ENCODE measurements around the gene UAP1L1. TPM values are rescaled to one million over a fixed set of nuclear protein-coding genes. Genes with fewer than 3 reads are reported as not detected.

Gene UAP1L1
- total RNA-seq, 2 donors from 2014 or later = 19.9 to 22.0 TPM

- no peak for DNase-seq (ENCODE audit: low spot score)
- no peaks in the 10 kb centered on the region for H3K9me3 Mint-ChIP-seq
These were observed 8.5 kb upstream of the UAP1L1 start for GRCh38 chr9:137068539-137069507.

GRCh38 chr9:137069508-137070091, 7.7 kb upstream of the UAP1L1 start:
- Mint-ChIP-seq H3K36me3 (no peaks in the 10 kb centered on the region), H3K4me3 (peak overlapping the region; percentile 48), H3K9me3 (no peaks in the 10 kb centered on the region), H3K27ac (no peak overlapping the region), H3K27me3 (no peaks in the 10 kb centered on the region), H3K4me1 (ENCODE audit: low read depth in 2 of 2) (peaks cover 18 to 19% of the 10 kb centered on the region in 2 donors)
- DNase-seq (ENCODE audit: low spot score) (no peak), ATAC-seq (peak in 1 of 2 donors; percentile 5)

More at GRCh38 chr9:137068539-137069507, 8.5 kb upstream of the UAP1L1 start:
- ATAC-seq = no peak
- no peaks in the 10 kb centered on the region for H3K36me3 Mint-ChIP-seq
- peak overlapping the region; percentile 68 for H3K4me3 Mint-ChIP-seq
- H3K27me3 Mint-ChIP-seq = no peaks in the 10 kb centered on the region
- peaks cover 21 to 23% of the 10 kb centered on the region in 2 donors for H3K4me1 Mint-ChIP-seq (ENCODE audit: low read depth in 2 of 2)
- H3K27ac Mint-ChIP-seq = no peak overlapping the region

- Mint-ChIP-seq H3K9me3 (no peaks in the 10 kb centered on the region), H3K4me1 (ENCODE audit: low read depth in 2 of 2) (peaks cover 18 to 19% of the 10 kb centered on the region in 2 donors), H3K27me3 (no peaks in the 10 kb centered on the region), H3K4me3 (peak within 1 kb of the TSS; percentile 88), H3K27ac (peak within 1 kb of the TSS; percentile 89 to 90), H3K36me3 (no peaks in the 10 kb centered on the region)
- ATAC-seq (peak; percentile 93 to 96), DNase-seq (ENCODE audit: low spot score) (peak; percentile 92)
These were observed 7.0 kb upstream of the UAP1L1 start, which contains the start of gene SAPCD2 for GRCh38 chr9:137070201-137070905. TSS of gene SAPCD2 (minus strand) at chr9:137070557. CDS start at chr9:137070460, 97 bp downstream.

GRCh38 chr9:137070906-137071275, 6.4 kb upstream of the UAP1L1 start:
- peaks cover 18 to 19% of the 10 kb centered on the region in 2 donors for H3K4me1 Mint-ChIP-seq (ENCODE audit: low read depth in 2 of 2)
- ATAC-seq (no peak), DNase-seq (ENCODE audit: low spot score) (no peak)
- peak overlapping the region; percentile 89 to 90 for H3K27ac Mint-ChIP-seq
- peak overlapping the region; percentile 88 for H3K4me3 Mint-ChIP-seq
- H3K27me3 Mint-ChIP-seq = no peaks in the 10 kb centered on the region
- H3K9me3 Mint-ChIP-seq = no peaks in the 10 kb centered on the region
- no peaks in the 10 kb centered on the region for H3K36me3 Mint-ChIP-seq

DNA sequence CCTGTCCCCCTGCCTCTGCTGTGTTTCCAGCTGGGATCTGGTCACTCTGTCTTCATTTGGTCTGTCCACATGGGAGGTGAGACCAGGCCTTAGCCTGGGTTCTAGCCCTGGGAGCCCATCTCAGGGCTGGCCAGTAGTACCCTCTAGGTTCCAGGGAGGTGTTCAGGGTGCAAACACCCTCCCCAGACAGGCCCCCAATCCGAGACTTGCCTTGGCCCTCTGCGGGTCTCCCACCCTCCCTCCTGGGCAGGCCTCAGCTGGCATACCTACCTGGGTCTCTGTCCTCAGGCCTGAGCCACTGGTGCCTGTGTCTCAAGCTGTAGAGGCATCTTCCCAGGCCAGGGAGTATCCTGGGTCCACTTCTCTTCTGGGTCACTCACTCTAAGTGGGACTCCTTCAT, 6.0 kb upstream of the UAP1L1 start:
- no peaks in the 10 kb centered on the region for H3K9me3 Mint-ChIP-seq
- H3K4me1 Mint-ChIP-seq (ENCODE audit: low read depth in 2 of 2) = peaks cover 18 to 19% of the 10 kb centered on the region in 2 donors
- H3K36me3 Mint-ChIP-seq = no peaks in the 10 kb centered on the region
- no peaks in the 10 kb centered on the region for H3K27me3 Mint-ChIP-seq
- DNase-seq (ENCODE audit: low spot score) (no peak), ATAC-seq (no peak)
- peak overlapping the region; percentile 88 for H3K4me3 Mint-ChIP-seq
- H3K27ac Mint-ChIP-seq = peak overlapping the region; percentile 89 to 90

DNA sequence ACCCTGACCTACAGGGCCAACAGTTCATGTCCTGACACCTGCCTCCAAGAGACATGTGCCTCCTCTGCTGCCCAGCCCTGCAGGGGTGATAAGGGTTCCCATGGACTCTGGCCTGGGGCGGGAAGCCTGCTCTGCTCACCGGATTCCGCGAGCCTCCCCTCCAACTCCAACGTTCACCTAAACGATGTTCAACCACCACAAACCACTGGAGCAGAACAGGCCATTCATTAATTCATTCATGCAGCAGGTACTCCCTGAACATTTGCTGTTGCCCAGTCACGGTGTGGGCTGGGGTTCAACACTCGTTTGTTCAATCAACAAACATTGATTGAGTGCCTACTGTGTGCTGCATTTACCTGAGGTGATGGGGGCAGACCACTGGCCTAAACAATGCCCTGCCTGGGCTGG, 3.3 kb upstream of the UAP1L1 start:
- Mint-ChIP-seq H3K9me3 (no peaks in the 10 kb centered on the region), H3K4me1 (ENCODE audit: low read depth in 2 of 2) (peaks cover 13% of the 10 kb centered on the region in 2 donors), H3K27me3 (no peaks in the 10 kb centered on the region), H3K4me3 (no peak overlapping the region), H3K36me3 (no peaks in the 10 kb centered on the region), H3K27ac (peak overlapping the region; percentile 39 to 58)
- DNase-seq (ENCODE audit: low spot score) (no peak), ATAC-seq (no peak)

GRCh38 chr9:137074657-137075274, 2.6 kb upstream of the UAP1L1 start:
- Mint-ChIP-seq H3K27me3 (no peaks in the 10 kb centered on the region), H3K4me1 (ENCODE audit: low read depth in 2 of 2) (peaks cover 13 to 14% of the 10 kb centered on the region in 2 donors), H3K36me3 (no peaks in the 10 kb centered on the region), H3K9me3 (no peaks in the 10 kb centered on the region), H3K4me3 (no peak overlapping the region), H3K27ac (no peak overlapping the region)
- ATAC-seq = no peak
- DNase-seq (ENCODE audit: low spot score) = no peak

- Mint-ChIP-seq H3K36me3 (no peaks in the 10 kb centered on the region), H3K9me3 (no peaks in the 10 kb centered on the region), H3K4me1 (ENCODE audit: low read depth in 2 of 2) (peaks cover 13 to 16% of the 10 kb centered on the region in 2 donors), H3K27ac (no peak overlapping the region), H3K27me3 (no peaks in the 10 kb centered on the region), H3K4me3 (no peak overlapping the region)
- ATAC-seq (no peak), DNase-seq (ENCODE audit: low spot score) (no peak)
These were observed 2.0 kb upstream of the UAP1L1 start for GRCh38 chr9:137075275-137075775.

GRCh38 chr9:137076636-137077009, 694 bp upstream of the UAP1L1 start:
- Mint-ChIP-seq H3K4me3 (peak overlapping the region; percentile 36), H3K4me1 (ENCODE audit: low read depth in 2 of 2) (peaks cover 5 to 8% of the 10 kb centered on the region in 2 donors), H3K27ac (no peak overlapping the region), H3K36me3 (no peaks in the 10 kb centered on the region), H3K9me3 (no peaks in the 10 kb centered on the region), H3K27me3 (no peaks in the 10 kb centered on the region)
- ATAC-seq (no peak), DNase-seq (ENCODE audit: low spot score) (no peak)

DNA sequence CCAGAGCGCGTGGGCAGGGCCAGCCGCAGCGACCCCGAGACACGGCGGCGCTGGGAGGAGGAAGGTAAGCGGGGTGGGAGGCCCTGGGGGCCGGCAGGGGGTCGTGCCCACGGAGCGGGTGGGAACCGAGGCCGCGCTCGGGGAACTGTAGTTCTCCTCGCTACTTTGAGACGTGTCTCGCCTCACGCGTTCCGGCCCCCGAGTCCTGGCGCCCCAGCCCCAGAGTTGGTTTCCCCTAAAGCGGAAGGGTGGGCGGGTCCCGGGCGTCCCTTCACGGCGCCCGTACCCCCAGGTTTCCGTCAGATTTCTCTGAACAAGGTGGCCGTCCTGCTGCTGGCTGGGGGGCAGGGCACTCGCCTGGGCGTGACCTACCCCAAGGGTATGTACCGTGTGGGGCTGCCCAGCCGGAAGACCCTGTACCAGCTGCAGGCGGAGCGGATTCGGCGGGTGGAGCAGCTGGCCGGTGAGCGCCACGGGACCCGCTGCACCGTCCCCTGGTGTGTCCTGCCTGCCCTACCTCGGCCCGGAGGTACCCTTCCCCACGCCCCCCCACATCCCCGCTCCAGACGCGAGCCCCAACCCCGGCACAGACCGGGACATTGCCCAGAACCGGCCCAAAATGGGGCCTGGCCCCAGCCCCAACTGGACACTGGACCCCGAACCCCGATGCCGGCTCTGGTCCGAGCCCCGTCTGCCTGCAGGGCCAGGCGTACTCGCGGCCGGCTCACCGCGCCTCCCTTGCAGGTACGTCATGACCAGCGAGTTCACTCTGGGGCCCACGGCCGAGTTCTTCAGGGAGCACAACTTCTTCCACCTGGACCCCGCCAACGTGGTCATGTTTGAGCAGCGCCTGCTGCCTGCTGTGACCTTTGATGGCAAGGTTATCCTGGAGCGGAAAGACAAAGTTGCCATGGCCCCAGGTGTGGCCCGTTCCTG, 709 bp downstream of the UAP1L1 start:
- peak overlapping the region; percentile 77 for H3K4me3 Mint-ChIP-seq
- H3K4me1 Mint-ChIP-seq (ENCODE audit: low read depth in 2 of 2) = peaks cover 5 to 6% of the 10 kb centered on the region in 2 donors
- peak; percentile 79 for DNase-seq (ENCODE audit: low spot score)
- ATAC-seq = peak; percentile 59 to 65
- H3K9me3 Mint-ChIP-seq = no peaks in the 10 kb centered on the region
- H3K27me3 Mint-ChIP-seq = no peaks in the 10 kb centered on the region
- H3K36me3 Mint-ChIP-seq = no peaks in the 10 kb centered on the region
- no peak overlapping the region for H3K27ac Mint-ChIP-seq

GRCh38 chr9:137078701-137079400, 1.5 kb downstream of the UAP1L1 start:
- DNase-seq (ENCODE audit: low spot score) (no peak), ATAC-seq (no peak)
- H3K4me1 Mint-ChIP-seq (ENCODE audit: low read depth in 2 of 2) = peaks cover 0 to 4% of the 10 kb centered on the region in 2 donors
- H3K4me3 Mint-ChIP-seq = peak overlapping the region; percentile 77
- H3K27me3 Mint-ChIP-seq = no peaks in the 10 kb centered on the region
- no peaks in the 10 kb centered on the region for H3K9me3 Mint-ChIP-seq
- H3K27ac Mint-ChIP-seq = no peak overlapping the region
- H3K36me3 Mint-ChIP-seq = no peaks in the 10 kb centered on the region

GRCh38 chr9:137079401-137079787, 2.1 kb downstream of the UAP1L1 start:
- Mint-ChIP-seq H3K4me3 (no peak overlapping the region), H3K4me1 (ENCODE audit: low read depth in 2 of 2) (peaks cover 0 to 3% of the 10 kb centered on the region in 2 donors), H3K36me3 (no peaks in the 10 kb centered on the region), H3K27ac (no peak overlapping the region), H3K9me3 (no peaks in the 10 kb centered on the region), H3K27me3 (no peaks in the 10 kb centered on the region)
- no peak for ATAC-seq
- DNase-seq (ENCODE audit: low spot score) = no peak

All from natural killer cell treated with Interleukin-12 subunit alpha and Interleukin-12 subunit beta and Interleukin-15 and Interleukin-18, amount 100 ng/mL, for 72 hours (primary cell).